HCT116 (cell line): ENCODE measurements around the gene DCAF17.

ENCODE experiments used
- EGR1 ChIP-seq: IDR thresholded peaks from 2 replicates; pipeline ENCODE4 v1.6.1; 2012; ENCODE audit warnings: low read depth
- EZH2 ChIP-seq: fragments of 200-600 bp; sonication (generic); IDR thresholded peaks from 2 replicates; pipeline ENCODE4 v1.6.1; 2017; ENCODE audit warnings: antibody characterized with exemption, mixed run types
- EZH2phosphoT487 ChIP-seq: fragments of 200-600 bp; IDR thresholded peaks from 2 replicates; pipeline ENCODE4 v1.6.1; 2018; ENCODE audit warnings: antibody characterized with exemption, borderline replicate concordance
- JUND ChIP-seq: IDR thresholded peaks from 2 replicates; pipeline ENCODE4 v1.6.1; 2012
- POLR2A ChIP-seq: IDR thresholded peaks from 2 replicates; pipeline ENCODE4 v1.7.0; 2011; ENCODE audit warnings: borderline replicate concordance; ENCODE audit not compliant: insufficient read depth, insufficient read length; ENCODE audit errors: extremely low read depth
- POLR2AphosphoS5 ChIP-seq: IDR thresholded peaks from 2 replicates; pipeline ENCODE4 v1.6.1; 2011; ENCODE audit warnings: mild to moderate bottlenecking, low read depth, low read length, moderate library complexity
- REST ChIP-seq: IDR thresholded peaks from 2 replicates; pipeline ENCODE4 v1.6.1; 2012; ENCODE audit warnings: low read depth
- YY1 ChIP-seq: IDR thresholded peaks from 2 replicates; pipeline ENCODE4 v1.6.1; 2011; ENCODE audit warnings: low read length, low read depth, moderate library complexity, mild to moderate bottlenecking; ENCODE audit not compliant: insufficient replicate concordance; ENCODE audit errors: extremely low read depth
- ZNF274 ChIP-seq: fragments of 200-500 bp; sonication (Bioruptor generic); IDR thresholded peaks from 2 replicates; pipeline ENCODE4 v1.6.1; 2014; ENCODE audit warnings: mild to moderate bottlenecking, low read depth, low read length, inconsistent platforms
- TF ChIP-seq, protein P1 (sequence below), 3 experiments: fragments of 200-600 bp in 1 of 3; sonication (generic) in 1 of 3; IDR thresholded peaks in 2 of 3; conservative IDR thresholded peaks in 1 of 3; 2 replicates each; pipeline ENCODE4 v1.5.1; 2012 to 2017; ENCODE audit warnings: low read depth in 2 of 3, low read length in 2 of 3, antibody characterized with exemption in 1 of 3, borderline replicate concordance in 1 of 3, control low read depth in 1 of 3, mild to moderate bottlenecking in 1 of 3, mixed read lengths in 1 of 3, mixed run types in 1 of 3, moderate library complexity in 1 of 3; ENCODE audit not compliant: insufficient read depth in 1 of 3

- TF ChIP-seq, protein P1, sequence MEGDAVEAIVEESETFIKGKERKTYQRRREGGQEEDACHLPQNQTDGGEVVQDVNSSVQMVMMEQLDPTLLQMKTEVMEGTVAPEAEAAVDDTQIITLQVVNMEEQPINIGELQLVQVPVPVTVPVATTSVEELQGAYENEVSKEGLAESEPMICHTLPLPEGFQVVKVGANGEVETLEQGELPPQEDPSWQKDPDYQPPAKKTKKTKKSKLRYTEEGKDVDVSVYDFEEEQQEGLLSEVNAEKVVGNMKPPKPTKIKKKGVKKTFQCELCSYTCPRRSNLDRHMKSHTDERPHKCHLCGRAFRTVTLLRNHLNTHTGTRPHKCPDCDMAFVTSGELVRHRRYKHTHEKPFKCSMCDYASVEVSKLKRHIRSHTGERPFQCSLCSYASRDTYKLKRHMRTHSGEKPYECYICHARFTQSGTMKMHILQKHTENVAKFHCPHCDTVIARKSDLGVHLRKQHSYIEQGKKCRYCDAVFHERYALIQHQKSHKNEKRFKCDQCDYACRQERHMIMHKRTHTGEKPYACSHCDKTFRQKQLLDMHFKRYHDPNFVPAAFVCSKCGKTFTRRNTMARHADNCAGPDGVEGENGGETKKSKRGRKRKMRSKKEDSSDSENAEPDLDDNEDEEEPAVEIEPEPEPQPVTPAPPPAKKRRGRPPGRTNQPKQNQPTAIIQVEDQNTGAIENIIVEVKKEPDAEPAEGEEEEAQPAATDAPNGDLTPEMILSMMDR (IDR thresholded peaks at IDR 0.05 in 2 of 3, conservative IDR thresholded peaks at IDR 0.05 in 1 of 3; ENCODE audit: borderline replicate concordance in 1 of 3, insufficient read depth in 1 of 3, low read depth in 2 of 3, low read length in 2 of 3): no peak
- TF ChIP-seq POLR2AphosphoS5 (no peak), POLR2A (no peak), REST (no peak), JUND (no peak), EZH2 (no peak), EZH2phosphoT487 (no peak), YY1 (no peak), ZNF274 (no peak), EGR1 (no peak)
These were observed 21.4 kb upstream of the DCAF17 start for GRCh38 chr2:171412571-171413175.
